Measurements from ENCODE around the gene RAB6B.

DNA sequence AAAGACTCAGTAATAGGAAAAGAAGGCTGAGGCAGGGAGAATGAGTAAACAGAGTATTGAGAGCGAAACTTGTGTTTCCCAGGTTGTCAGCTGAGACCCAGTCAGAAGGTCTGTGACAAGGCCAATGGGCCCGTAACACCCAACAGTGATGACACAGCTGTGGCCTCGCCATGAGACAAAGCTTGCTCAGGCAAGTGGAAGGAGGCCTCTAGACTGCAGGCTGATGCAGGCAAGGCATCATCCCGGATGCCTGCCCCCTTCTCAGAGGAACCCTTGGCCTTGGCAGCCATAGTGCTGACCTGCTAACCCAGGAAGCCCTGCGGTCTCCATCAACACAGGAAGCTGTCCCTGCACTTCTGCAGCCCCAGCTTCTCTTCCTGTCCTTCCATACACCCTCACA is 15.4 kb downstream of the RAB6B start:
- TF ChIP-seq, protein P1, sequence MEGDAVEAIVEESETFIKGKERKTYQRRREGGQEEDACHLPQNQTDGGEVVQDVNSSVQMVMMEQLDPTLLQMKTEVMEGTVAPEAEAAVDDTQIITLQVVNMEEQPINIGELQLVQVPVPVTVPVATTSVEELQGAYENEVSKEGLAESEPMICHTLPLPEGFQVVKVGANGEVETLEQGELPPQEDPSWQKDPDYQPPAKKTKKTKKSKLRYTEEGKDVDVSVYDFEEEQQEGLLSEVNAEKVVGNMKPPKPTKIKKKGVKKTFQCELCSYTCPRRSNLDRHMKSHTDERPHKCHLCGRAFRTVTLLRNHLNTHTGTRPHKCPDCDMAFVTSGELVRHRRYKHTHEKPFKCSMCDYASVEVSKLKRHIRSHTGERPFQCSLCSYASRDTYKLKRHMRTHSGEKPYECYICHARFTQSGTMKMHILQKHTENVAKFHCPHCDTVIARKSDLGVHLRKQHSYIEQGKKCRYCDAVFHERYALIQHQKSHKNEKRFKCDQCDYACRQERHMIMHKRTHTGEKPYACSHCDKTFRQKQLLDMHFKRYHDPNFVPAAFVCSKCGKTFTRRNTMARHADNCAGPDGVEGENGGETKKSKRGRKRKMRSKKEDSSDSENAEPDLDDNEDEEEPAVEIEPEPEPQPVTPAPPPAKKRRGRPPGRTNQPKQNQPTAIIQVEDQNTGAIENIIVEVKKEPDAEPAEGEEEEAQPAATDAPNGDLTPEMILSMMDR (IDR thresholded peaks at IDR 0.05) = no peak
- no peak for TF ChIP-seq POLR2A (IDR thresholded peaks at IDR 0.05)
